Mammary epithelial cell (primary cell): ENCODE results near the gene COBLL1.

Experiments used
- EZH2 ChIP-seq: IDR thresholded peaks from 2 replicates; pipeline ENCODE4 v1.6.1; 2012; ENCODE audit warnings: low read length, inconsistent platforms, borderline replicate concordance
- TF ChIP-seq, protein P1 (sequence below), 2 donors: IDR thresholded peaks in 1 of 2; conservative IDR thresholded peaks in 1 of 2; 2 replicates each; pipeline ENCODE4 v1.5.1; 2011 to 2012; ENCODE audit warnings: inconsistent platforms in 2 of 2, low read length in 2 of 2, mild to moderate bottlenecking in 2 of 2, control low read depth in 1 of 2, low read depth in 1 of 2; ENCODE audit not compliant: insufficient read depth in 1 of 2; ENCODE audit errors: extremely low read depth in 1 of 2

GRCh38 chr2:164836907-164837306, 4.7 kb downstream of the COBLL1 start:
- TF ChIP-seq, protein P1, sequence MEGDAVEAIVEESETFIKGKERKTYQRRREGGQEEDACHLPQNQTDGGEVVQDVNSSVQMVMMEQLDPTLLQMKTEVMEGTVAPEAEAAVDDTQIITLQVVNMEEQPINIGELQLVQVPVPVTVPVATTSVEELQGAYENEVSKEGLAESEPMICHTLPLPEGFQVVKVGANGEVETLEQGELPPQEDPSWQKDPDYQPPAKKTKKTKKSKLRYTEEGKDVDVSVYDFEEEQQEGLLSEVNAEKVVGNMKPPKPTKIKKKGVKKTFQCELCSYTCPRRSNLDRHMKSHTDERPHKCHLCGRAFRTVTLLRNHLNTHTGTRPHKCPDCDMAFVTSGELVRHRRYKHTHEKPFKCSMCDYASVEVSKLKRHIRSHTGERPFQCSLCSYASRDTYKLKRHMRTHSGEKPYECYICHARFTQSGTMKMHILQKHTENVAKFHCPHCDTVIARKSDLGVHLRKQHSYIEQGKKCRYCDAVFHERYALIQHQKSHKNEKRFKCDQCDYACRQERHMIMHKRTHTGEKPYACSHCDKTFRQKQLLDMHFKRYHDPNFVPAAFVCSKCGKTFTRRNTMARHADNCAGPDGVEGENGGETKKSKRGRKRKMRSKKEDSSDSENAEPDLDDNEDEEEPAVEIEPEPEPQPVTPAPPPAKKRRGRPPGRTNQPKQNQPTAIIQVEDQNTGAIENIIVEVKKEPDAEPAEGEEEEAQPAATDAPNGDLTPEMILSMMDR (conservative IDR thresholded peaks at IDR 0.05 in 1 of 2, IDR thresholded peaks at IDR 0.05 in 1 of 2; ENCODE audit: extremely low read depth in 1 of 2, insufficient read depth in 1 of 2, low read depth in 1 of 2, low read length in 2 of 2): no peak
- TF ChIP-seq EZH2: no peak
